Neural cell (in vitro differentiated cells): Measurements from ENCODE around the gene OPN1LW. TPM values are rescaled to one million over a fixed set of nuclear protein-coding genes. Genes with fewer than 3 reads are reported as not detected.

ENCODE experiments used
- H2AFZ ChIP-seq: fragments of 200-600, 300-800 bp; sonication (generic), shearing (Covaris generic); 2 replicates; pipeline ENCODE4 v1.6.0; 2014; ENCODE audit warnings: low read depth, mild to moderate bottlenecking, antibody characterized with exemption, low read length, moderate library complexity
- H3F3A ChIP-seq: fragments of 200-600 bp; shearing (Covaris generic); 2 replicates; pipeline ENCODE4 v1.6.1; 2016; ENCODE audit warnings: mild to moderate bottlenecking, moderate library complexity, mixed read lengths, antibody characterized with exemption, low read length; ENCODE audit not compliant: insufficient read depth, poor library complexity, severe bottlenecking
- H3K27ac ChIP-seq: fragments of 200-600, 300-800 bp; sonication (generic), shearing (Covaris generic); 2 replicates; pipeline ENCODE4 v1.5.1; 2014; ENCODE audit warnings: mild to moderate bottlenecking, low read length, moderate library complexity
- H3K27me3 ChIP-seq: fragments of 300-800, 200-600 bp; sonication (generic), shearing (Covaris generic); 2 replicates; pipeline ENCODE4 v1.6.0; 2014; ENCODE audit warnings: mild to moderate bottlenecking, low read depth, low read length, moderate library complexity; ENCODE audit not compliant: insufficient read depth
- H3K36me3 ChIP-seq: fragments of 300-800, 200-600 bp; sonication (generic), shearing (Covaris generic); 2 replicates; pipeline ENCODE4 v1.5.1; 2014; ENCODE audit warnings: mild to moderate bottlenecking, antibody characterized with exemption, low read length, moderate library complexity; ENCODE audit not compliant: insufficient read depth
- H3K4me2 ChIP-seq: fragments of 300-800, 200-600 bp; sonication (generic), shearing (Covaris generic); 2 replicates; pipeline ENCODE4 v1.6.0; 2014; ENCODE audit warnings: mild to moderate bottlenecking, low read length
- H3K4me3 ChIP-seq: fragments of 300-800, 200-600 bp; sonication (generic), shearing (Covaris generic); 2 replicates; pipeline ENCODE4 v1.5.1; 2014; ENCODE audit warnings: mild to moderate bottlenecking, low read length, moderate library complexity
- H3K79me2 ChIP-seq: fragments of 200-600 bp; shearing (Covaris generic); replicated peaks from 2 replicates; pipeline ENCODE4 v1.6.0; 2014; ENCODE audit warnings: mild to moderate bottlenecking, low read length, moderate library complexity; ENCODE audit not compliant: insufficient read depth
- H3K9ac ChIP-seq: fragments of 300-800, 200-600 bp; sonication (generic), shearing (Covaris generic); 2 replicates; pipeline ENCODE4 v1.6.1; 2016; ENCODE audit warnings: mild to moderate bottlenecking, low read length, mixed read lengths
- H3K9me2 ChIP-seq: fragments of 200-600 bp; shearing (Covaris generic); 2 replicates; pipeline ENCODE4 v1.6.1; 2016; ENCODE audit warnings: mild to moderate bottlenecking, low read length, mixed read lengths; ENCODE audit not compliant: insufficient read depth
- H3K9me3 ChIP-seq: fragments of 200-600, 300-800 bp; sonication (generic), shearing (Covaris generic); 2 replicates; pipeline ENCODE4 v1.6.1; 2016; ENCODE audit warnings: mild to moderate bottlenecking, mixed run types, low read length, moderate library complexity, mixed read lengths
- H4K20me1 ChIP-seq: fragments of 200-600 bp; shearing (Covaris generic); 2 replicates; pipeline ENCODE4 v1.6.1; 2016; ENCODE audit warnings: mild to moderate bottlenecking, mixed run types; ENCODE audit not compliant: insufficient read depth
- CTCF ChIP-seq: fragments of 450-650 bp; IDR thresholded peaks from 2 replicates; pipeline ENCODE4 v1.5.1; 2014; ENCODE audit warnings: antibody characterized with exemption, mild to moderate bottlenecking, moderate library complexity; ENCODE audit not compliant: poor library complexity, severe bottlenecking
- EP300 ChIP-seq: fragments of 450-650 bp; conservative IDR thresholded peaks from 2 replicates; pipeline ENCODE4 v1.6.1; 2014; ENCODE audit warnings: antibody characterized with exemption, mild to moderate bottlenecking, moderate library complexity; ENCODE audit not compliant: poor library complexity, severe bottlenecking
- EZH2 ChIP-seq: fragments of 200-600, 300-800 bp; shearing (Covaris generic), sonication (generic); IDR thresholded peaks from 2 replicates; pipeline ENCODE4 v1.6.1; 2014; ENCODE audit warnings: antibody characterized with exemption, low read length, borderline replicate concordance, mild to moderate bottlenecking; ENCODE audit not compliant: insufficient read depth, poor library complexity, severe bottlenecking
- POLR2AphosphoS5 ChIP-seq: IDR thresholded peaks from 2 replicates; pipeline ENCODE4 v1.6.1; 2012
- RAD21 ChIP-seq: fragments of 450-650 bp; conservative IDR thresholded peaks from 2 replicates; pipeline ENCODE4 v1.6.1; 2014; ENCODE audit warnings: antibody characterized with exemption, mild to moderate bottlenecking, moderate library complexity
- REST ChIP-seq: IDR thresholded peaks from 2 replicates; pipeline ENCODE4 v1.6.1; 2012; ENCODE audit warnings: borderline replicate concordance
- SMC3 ChIP-seq: fragments of 450-650 bp; conservative IDR thresholded peaks from 2 replicates; pipeline ENCODE4 v1.6.1; 2014; ENCODE audit warnings: antibody characterized with exemption, mild to moderate bottlenecking, moderate library complexity; ENCODE audit not compliant: poor library complexity
- TAF1 ChIP-seq: IDR thresholded peaks from 2 replicates; pipeline ENCODE4 v1.6.1; 2012; ENCODE audit warnings: low read depth
- polyA plus RNA-seq: library from polyadenylated mRNA; depleted of rRNA; stranded (reverse); fragments of >200 nt; gene quantifications from 2 replicates; pipeline ENCODE4 v1.2.3, GENCODE V29; 2014

OPN1LW gene
- polyA plus RNA-seq, 1 donor from 2014 or later: not detected

- H4K20me1 ChIP-seq: no peaks in the 10 kb centered on the region
Measured at GRCh38 chrX:154132366-154132765, 11.7 kb upstream of the OPN1LW start.

GRCh38 chrX:154135458-154136229, 8.4 kb upstream of the OPN1LW start:
- Histone ChIP-seq H3K79me2 (no peaks in the 10 kb centered on the region), H3K36me3 (no peaks in the 10 kb centered on the region), H4K20me1 (no peaks in the 10 kb centered on the region), H3K9me3 (no peaks in the 10 kb centered on the region), H3K4me2 (no peak overlapping the region), H3K27ac (no peak overlapping the region), H3K27me3 (no peaks in the 10 kb centered on the region), H2AFZ (no peak overlapping the region), H3K4me3 (no peak overlapping the region), H3K9ac (no peak overlapping the region), H3F3A (no peaks in the 10 kb centered on the region), H3K9me2 (no peaks in the 10 kb centered on the region)
- TF ChIP-seq EP300: no peak

More at GRCh38 chrX:154132366-154132765, 11.7 kb upstream of the OPN1LW start:
- Histone ChIP-seq H3K27me3 (no peaks in the 10 kb centered on the region), H2AFZ (no peak overlapping the region), H3K9ac (no peak overlapping the region), H3K4me2 (no peak overlapping the region), H3K9me2 (no peaks in the 10 kb centered on the region), H3F3A (no peaks in the 10 kb centered on the region), H3K79me2 (no peaks in the 10 kb centered on the region), H3K4me3 (no peak overlapping the region), H3K9me3 (no peaks in the 10 kb centered on the region), H3K36me3 (no peaks in the 10 kb centered on the region), H3K27ac (no peak overlapping the region)
- TF ChIP-seq RAD21 (no peak), CTCF (no peak), POLR2AphosphoS5 (no peak), REST (no peak), EZH2 (no peak), EP300 (no peak)

GRCh38 chrX:154136627-154137161, 7.3 kb upstream of the OPN1LW start:
- peak overlapping the region; percentile 48 for H3K4me3 ChIP-seq
- no peaks in the 10 kb centered on the region for H3K27me3 ChIP-seq
- no peak overlapping the region for H2AFZ ChIP-seq
- no peaks in the 10 kb centered on the region for H3K9me3 ChIP-seq
- no peaks in the 10 kb centered on the region for H3K9me2 ChIP-seq
- peak; percentile 76 for TF ChIP-seq SMC3
- no peak for TF ChIP-seq TAF1
- peak; percentile 71 for TF ChIP-seq RAD21
- no peak for TF ChIP-seq EP300
- TF ChIP-seq CTCF: peak; percentile 82
- no peak overlapping the region for H3K9ac ChIP-seq
- no peak overlapping the region for H3K27ac ChIP-seq
- H3K4me2 ChIP-seq: no peak overlapping the region
- no peaks in the 10 kb centered on the region for H3K36me3 ChIP-seq
- H3F3A ChIP-seq: no peaks in the 10 kb centered on the region
- H3K79me2 ChIP-seq: no peaks in the 10 kb centered on the region
- H4K20me1 ChIP-seq: no peaks in the 10 kb centered on the region
